Thoracic aorta (tissue), 2 donors: ENCODE measurements around the gene CRYBA1. TPM values are rescaled to one million over a fixed set of nuclear protein-coding genes. Genes with fewer than 3 reads are reported as not detected.
"Not testable (repeated sequence)": the region's sequence is repeated elsewhere in the genome, so short reads cannot be mapped to it uniquely, and the experiment has no call there.

Source experiments
- ATAC-seq: fragments of 150-250 bp; one replicate; pipeline ENCODE4 v1.8.0; 2017; ENCODE audit warnings: low read depth; ENCODE audit not compliant: insufficient number of reproducible peaks, low FRiP score
- DNase-seq: peaks from one replicate; pipeline ENCODE4 v3.0.0-alpha.2; 2020; ENCODE audit warnings: low spot score
- H3K27ac ChIP-seq, 2 donors: fragments of 200-600 bp; sonication (generic); 1 replicate in 1 of 2; 2 replicates in 1 of 2; pipeline ENCODE4 v1.5.1; 2016; ENCODE audit warnings: mild to moderate bottlenecking in 2 of 2, moderate library complexity in 2 of 2
- H3K27me3 ChIP-seq: fragments of 200-600 bp; sonication (generic); replicated peaks from 2 replicates; pipeline ENCODE4 v1.6.0; 2016; ENCODE audit warnings: mild to moderate bottlenecking; ENCODE audit not compliant: insufficient read depth
- H3K36me3 ChIP-seq: fragments of 200-600 bp; sonication (generic); one replicate; pipeline ENCODE4 v1.5.1; 2016
- H3K4me1 ChIP-seq, 2 donors: fragments of 200-600 bp; sonication (generic); 1 replicate in 1 of 2; 2 replicates in 1 of 2; pipeline versions ENCODE4 v1.5.1 to v1.6.0; 2016; ENCODE audit warnings: low read depth in 2 of 2, mild to moderate bottlenecking in 1 of 2; ENCODE audit not compliant: control insufficient read depth in 1 of 2
- H3K4me3 ChIP-seq: fragments of 200-600 bp; sonication (generic); 2 replicates; pipeline ENCODE4 v1.5.1; 2016; ENCODE audit warnings: mild to moderate bottlenecking
- H3K9me3 ChIP-seq: fragments of 200-600 bp; sonication (generic); 2 replicates; pipeline ENCODE4 v1.5.1; 2016
- CTCF ChIP-seq: fragments of 200-600 bp; sonication (generic); IDR thresholded peaks from one replicate; pipeline ENCODE4 v1.5.1; 2019; ENCODE audit warnings: antibody characterized with exemption
- total RNA-seq, 2 donors: library from RNA; depleted of rRNA; stranded (reverse); fragments of >200 nt; gene quantifications; one replicate each; pipeline versions ENCODE4 v1.1.0 to v1.2.3, GENCODE V29; 2016

Gene CRYBA1
- total RNA-seq, 2 donors from 2014 or later, result not detected

GRCh38 chr17:29225396-29225795 lies 21.3 kb upstream of the CRYBA1 start:
- Histone ChIP-seq H3K4me1 (no peaks in the 10 kb centered on the region), H3K9me3 (no peaks in the 10 kb centered on the region), H3K27ac (no peak overlapping the region), H3K4me3 (no peak overlapping the region), H3K36me3 (no peaks in the 10 kb centered on the region), H3K27me3 (no peaks in the 10 kb centered on the region)
- TF ChIP-seq CTCF, result no peak
- ATAC-seq (no peak), DNase-seq (no peak)

- ATAC-seq, result no peak
- peaks cover 0 to 3% of the 10 kb centered on the region in 2 donors for H3K4me1 ChIP-seq
- DNase-seq, result no peak
- no peaks in the 10 kb centered on the region for H3K27me3 ChIP-seq
- no peak for TF ChIP-seq CTCF
- H3K4me3 ChIP-seq, result no peak overlapping the region
- H3K27ac ChIP-seq, result no peak overlapping the region
- H3K36me3 ChIP-seq, result no peaks in the 10 kb centered on the region
- H3K9me3 ChIP-seq, result no peaks in the 10 kb centered on the region
Observed at GRCh38 chr17:29233301-29233700, 13.4 kb upstream of the CRYBA1 start.

GRCh38 chr17:29234972-29235371 lies 11.7 kb upstream of the CRYBA1 start:
- H3K4me3 ChIP-seq, H3K27ac ChIP-seq, ATAC-seq, H3K9me3 ChIP-seq, H3K4me1 ChIP-seq, DNase-seq, H3K36me3 ChIP-seq, H3K27me3 ChIP-seq: not testable (repeated sequence)

GRCh38 chr17:29235904-29236303 lies 10.8 kb upstream of the CRYBA1 start:
- peaks cover 9% of the 10 kb centered on the region in 2 donors for H3K4me1 ChIP-seq
- H3K27ac ChIP-seq, result no peak overlapping the region
- DNase-seq (no peak), ATAC-seq (no peak)
- H3K27me3 ChIP-seq, result no peaks in the 10 kb centered on the region
- no peak for TF ChIP-seq CTCF
- H3K4me3 ChIP-seq, result no peak overlapping the region
- no peaks in the 10 kb centered on the region for H3K9me3 ChIP-seq
- no peaks in the 10 kb centered on the region for H3K36me3 ChIP-seq

GRCh38 chr17:29237476-29238132 lies 9.1 kb upstream of the CRYBA1 start:
- H3K4me3 ChIP-seq, result no peak overlapping the region
- DNase-seq, result no peak
- peaks cover 14 to 22% of the 10 kb centered on the region in 2 donors for H3K4me1 ChIP-seq
- no peaks in the 10 kb centered on the region for H3K27me3 ChIP-seq
- no peaks in the 10 kb centered on the region for H3K36me3 ChIP-seq
- H3K9me3 ChIP-seq, result no peaks in the 10 kb centered on the region
- TF ChIP-seq CTCF, result no peak
- no peak overlapping the region for H3K27ac ChIP-seq
- ATAC-seq, result no peak
